Measurements from ENCODE around the gene TMEM39B.
A peak's percentile ranks its signal among the peaks of the same experiment; 100 is the strongest.
"Not testable (repeated sequence)": the region's sequence is repeated elsewhere in the genome, so short reads cannot be mapped to it uniquely, and the experiment has no call there.

The TMEM39B gene

GRCh38 chr1:32111789-32112188, 39.0 kb downstream of the TMEM39B start:
- peak; percentile 25 for DNase-seq (ENCODE audit: low read depth, low spot score)

DNA sequence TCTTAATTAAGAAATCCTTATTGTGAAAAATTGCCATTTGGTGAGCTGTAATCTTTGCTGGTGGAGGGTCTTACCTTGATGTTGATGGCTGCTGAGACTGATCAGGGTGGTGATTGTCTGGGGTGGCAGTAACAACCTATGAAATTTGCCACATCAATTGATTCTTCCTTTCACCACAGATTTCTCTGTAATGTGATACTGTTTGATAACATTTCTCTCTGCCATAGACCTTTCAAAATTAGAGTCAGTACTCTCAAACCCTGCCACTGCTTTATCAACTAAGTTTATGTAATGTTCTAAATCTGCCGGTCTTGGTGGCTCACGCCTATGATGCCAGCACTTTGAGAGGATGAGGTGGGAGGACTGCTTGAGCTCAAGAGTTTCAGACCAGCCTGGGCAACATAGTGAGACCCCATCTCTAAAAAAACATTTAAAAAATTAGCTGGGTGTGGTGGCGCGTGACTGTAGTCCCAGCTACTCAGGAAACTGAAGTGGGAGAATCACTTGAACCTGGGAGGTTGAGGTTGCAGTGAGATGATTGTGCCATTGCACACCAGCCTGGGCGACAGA, 40.2 kb downstream of the TMEM39B start:
- no peak for DNase-seq (ENCODE audit: low read depth, low spot score)

DNA sequence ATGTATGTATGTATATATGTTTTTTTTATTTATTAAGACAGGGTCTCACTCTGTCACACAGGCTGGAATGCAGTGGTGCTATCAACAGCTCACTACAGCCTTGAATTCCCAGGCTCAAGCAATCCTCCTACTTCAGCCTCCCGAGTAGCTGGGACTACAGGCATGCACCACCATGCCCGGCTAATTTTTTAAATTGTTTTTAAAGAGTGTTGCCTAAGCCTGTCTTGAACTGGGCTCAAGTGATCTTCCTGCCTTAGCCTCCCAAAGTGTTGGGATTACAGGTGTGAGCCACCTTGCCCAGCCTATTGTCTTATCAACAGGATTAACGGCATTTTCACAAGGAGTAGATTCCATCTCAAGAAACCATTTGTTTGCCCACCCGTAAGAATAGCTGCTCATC, 40.7 kb downstream of the TMEM39B start:
- DNase-seq (ENCODE audit: low read depth, low spot score): not testable (repeated sequence)

- DNase-seq (ENCODE audit: low read depth, low spot score): no peak
These were observed 41.7 kb downstream of the TMEM39B start for GRCh38 chr1:32114420-32114819.

DNA sequence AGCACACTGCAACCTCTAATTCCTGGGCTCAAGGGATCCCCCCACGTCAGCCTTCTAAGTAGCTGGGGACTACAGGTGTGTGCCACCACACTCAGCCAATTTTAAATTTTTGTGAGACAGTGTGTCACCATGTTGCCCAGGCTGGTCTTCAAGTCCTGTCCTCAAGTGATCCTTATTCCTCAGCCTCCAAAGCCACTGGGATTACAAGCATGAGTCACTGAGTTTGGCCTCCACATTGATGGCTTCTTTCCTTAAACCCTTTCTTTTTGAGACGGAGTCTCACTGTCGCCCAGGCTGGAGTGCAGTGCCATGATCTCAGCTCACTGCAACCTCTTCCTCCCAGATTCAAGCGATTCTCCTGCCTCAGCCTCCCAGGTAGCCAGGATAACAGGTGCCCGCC, 42.8 kb downstream of the TMEM39B start:
- no peak for DNase-seq (ENCODE audit: low read depth, low spot score)

GRCh38 chr1:32116531-32116930, 43.8 kb downstream of the TMEM39B start:
- no peak for DNase-seq (ENCODE audit: low read depth, low spot score)

GRCh38 chr1:32122151-32122550, 49.4 kb downstream of the TMEM39B start:
- DNase-seq (ENCODE audit: low read depth, low spot score): no peak

DNA sequence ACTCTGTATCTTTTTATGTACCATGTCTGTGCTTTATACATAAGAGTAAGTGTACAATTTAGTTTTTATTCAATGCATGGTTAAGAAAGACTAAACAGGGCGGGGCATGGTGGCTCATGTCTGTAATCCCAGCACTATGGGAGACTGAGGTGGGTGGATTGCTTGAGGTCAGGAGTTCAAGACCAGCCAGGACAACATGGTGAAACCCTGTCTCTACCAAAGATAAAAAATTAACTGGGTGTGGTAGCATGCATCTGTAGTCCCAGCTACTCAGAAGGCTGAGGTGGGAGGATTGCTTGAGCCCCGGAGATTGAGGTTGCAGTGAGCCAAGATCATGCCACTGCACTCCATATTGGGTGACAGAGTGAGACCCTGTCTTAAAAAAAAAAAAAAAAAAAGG, 50.6 kb downstream of the TMEM39B start:
- not testable (repeated sequence) for DNase-seq (ENCODE audit: low read depth, low spot score)

DNA sequence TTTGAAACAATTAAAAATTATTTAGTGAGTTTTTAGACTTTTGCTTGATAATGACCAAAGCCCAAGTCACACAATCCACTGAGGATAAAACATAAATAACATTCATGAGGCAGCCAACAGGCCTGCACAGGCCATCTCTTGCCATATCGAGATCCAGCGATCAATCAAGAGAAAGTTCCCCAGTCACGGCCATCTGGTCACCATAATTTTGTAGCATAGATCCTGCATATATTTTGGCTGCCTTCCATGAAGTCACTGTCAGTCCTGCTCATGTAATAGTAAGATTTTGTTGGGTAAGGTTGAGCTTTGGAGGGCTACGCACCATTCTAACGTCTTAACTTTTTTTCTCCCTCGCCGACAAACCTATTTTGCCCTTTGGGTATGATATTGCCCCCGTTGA, 52.6 kb downstream of the TMEM39B start:
- no peak for DNase-seq (ENCODE audit: low read depth, low spot score)

GRCh38 chr1:32126770-32127169, 54.0 kb downstream of the TMEM39B start:
- DNase-seq (ENCODE audit: low read depth, low spot score): no peak

- DNase-seq (ENCODE audit: low read depth, low spot score): no peak
These were observed 54.9 kb downstream of the TMEM39B start for GRCh38 chr1:32127409-32128198.

- DNase-seq (ENCODE audit: low read depth, low spot score): no peak
These were observed 55.7 kb downstream of the TMEM39B start for GRCh38 chr1:32128479-32128878.

GRCh38 chr1:32128964-32129363, 56.2 kb downstream of the TMEM39B start:
- DNase-seq (ENCODE audit: low read depth, low spot score): no peak

- not testable (repeated sequence) for DNase-seq (ENCODE audit: low read depth, low spot score)
These were observed 61.2 kb downstream of the TMEM39B start for GRCh38 chr1:32133950-32134280.

- no peak for DNase-seq (ENCODE audit: low read depth, low spot score)
These were observed 64.4 kb downstream of the TMEM39B start for GRCh38 chr1:32137111-32137510.

DNA sequence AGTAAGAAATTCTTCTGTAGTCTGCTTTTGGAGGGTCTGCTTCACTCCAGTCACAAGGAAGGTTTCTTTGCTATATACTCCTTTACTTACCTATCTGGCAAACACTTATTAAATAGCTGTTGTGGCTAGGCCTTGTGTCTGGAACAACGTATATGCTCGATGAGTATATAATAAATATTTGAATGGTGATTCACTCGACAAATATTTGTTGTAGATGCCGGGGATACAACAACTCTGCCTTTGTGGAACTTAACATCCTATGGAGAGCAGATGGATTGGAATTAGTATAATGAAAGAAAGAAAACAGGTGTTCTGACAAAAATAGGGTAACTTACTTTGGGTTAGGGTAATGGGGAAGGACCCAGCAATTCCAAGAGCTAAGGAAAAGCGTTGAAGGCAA, 66.2 kb downstream of the TMEM39B start:
- peak; percentile 23 for DNase-seq (ENCODE audit: low read depth, low spot score)

DNA sequence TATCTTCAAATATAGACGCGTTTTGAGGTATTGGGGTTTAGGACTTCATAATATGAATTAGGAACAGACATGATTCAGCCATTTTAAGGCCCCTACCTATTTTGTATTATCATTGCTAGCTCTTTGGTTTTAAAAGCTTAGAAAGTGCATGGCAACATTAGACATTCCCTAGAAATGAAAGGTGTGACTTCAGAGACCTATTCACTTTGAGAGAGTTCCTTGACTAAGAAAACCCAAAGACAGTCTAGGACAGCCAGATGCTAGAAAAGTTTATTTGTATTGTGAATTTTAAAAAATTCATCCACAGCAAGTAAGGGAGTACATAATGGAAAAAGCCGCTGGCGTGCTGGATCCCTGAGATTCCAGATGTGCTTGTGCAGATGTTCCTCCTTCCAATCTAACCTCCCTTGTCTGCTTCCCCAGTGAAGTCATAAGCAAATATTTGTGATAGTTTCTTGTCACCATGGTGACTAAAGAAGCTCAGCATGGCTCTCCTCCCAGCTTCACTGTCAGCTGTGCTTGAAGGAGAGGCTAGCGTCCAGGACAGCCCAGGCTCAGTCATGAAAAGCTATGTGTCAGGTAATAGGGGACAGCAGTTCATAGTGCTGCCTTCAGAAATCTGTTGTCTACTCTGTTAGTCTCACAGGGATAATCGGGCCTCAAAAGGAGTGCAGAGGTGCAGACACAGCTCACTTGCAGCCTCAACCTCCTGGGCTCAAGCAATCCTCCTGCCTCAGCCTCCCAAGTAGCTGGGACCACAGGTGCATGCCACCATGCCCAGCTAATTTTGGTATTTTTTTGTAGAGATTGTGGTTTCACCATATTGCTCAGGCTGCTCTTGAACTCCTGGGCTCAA, 69.9 kb downstream of the TMEM39B start:
- peak; percentile 66 for DNase-seq (ENCODE audit: low read depth, low spot score)

GRCh38 chr1:32143302-32143695, 70.6 kb downstream of the TMEM39B start:
- DNase-seq (ENCODE audit: low read depth, low spot score): not testable (repeated sequence)

GRCh38 chr1:32144033-32144432, 71.3 kb downstream of the TMEM39B start:
- DNase-seq (ENCODE audit: low read depth, low spot score): no peak

GRCh38 chr1:32147799-32148198, 75.1 kb downstream of the TMEM39B start:
- not testable (repeated sequence) for DNase-seq (ENCODE audit: low read depth, low spot score)

GRCh38 chr1:32150847-32151246, 78.1 kb downstream of the TMEM39B start:
- no peak for DNase-seq (ENCODE audit: low read depth, low spot score)

- peak; percentile 65 for DNase-seq (ENCODE audit: low read depth, low spot score)
These were observed 78.6 kb downstream of the TMEM39B start for GRCh38 chr1:32151319-32151787.
